ENCODE measurements around the gene WNT4.
"Not testable (repeated sequence)": the region's sequence is repeated elsewhere in the genome, so short reads cannot be mapped to it uniquely, and the experiment has no call there.

Gene WNT4

GRCh38 chr1:22101995-22102394 is 40.9 kb downstream of the WNT4 start:
- no peak overlapping the region for H3K9ac ChIP-seq (ENCODE audit: low read length in 5 of 5)
- no peaks in the 10 kb centered on the region for H3K9me3 ChIP-seq (ENCODE audit: control insufficient read depth in 5 of 5, low read length in 5 of 5)
- H3K4me3 ChIP-seq (ENCODE audit: low read depth in 1 of 5, low read length in 5 of 5), result no peak overlapping the region
- no peaks in the 10 kb centered on the region for H3K27me3 ChIP-seq (ENCODE audit: control insufficient read depth in 5 of 5, insufficient read depth in 4 of 5, low read length in 5 of 5)
- no peak overlapping the region for H3K27ac ChIP-seq (ENCODE audit: low read depth, low read length)
- peaks cover 0 to 13% (median 6%) of the 10 kb centered on the region in 5 donors for H3K4me1 ChIP-seq (ENCODE audit: control insufficient read depth in 5 of 5, insufficient read depth in 5 of 5, low read length in 5 of 5)
- peaks cover 20 to 43% (median 24%) of the 10 kb centered on the region in 5 donors for H3K36me3 ChIP-seq (ENCODE audit: control insufficient read depth in 5 of 5, insufficient read depth in 5 of 5, low read length in 5 of 5)

GRCh38 chr1:22101199-22101598 is 41.7 kb downstream of the WNT4 start:
- H3K27ac ChIP-seq (ENCODE audit: low read depth, low read length), result no peak overlapping the region
- peaks cover 19 to 49% (median 31%) of the 10 kb centered on the region in 5 donors for H3K36me3 ChIP-seq (ENCODE audit: control insufficient read depth in 5 of 5, insufficient read depth in 5 of 5, low read length in 5 of 5)
- H3K4me1 ChIP-seq (ENCODE audit: control insufficient read depth in 5 of 5, insufficient read depth in 5 of 5, low read length in 5 of 5), result peaks cover 0 to 13% (median 6%) of the 10 kb centered on the region in 5 donors
- H3K9me3 ChIP-seq (ENCODE audit: control insufficient read depth in 5 of 5, low read length in 5 of 5), result no peaks in the 10 kb centered on the region
- no peaks in the 10 kb centered on the region for H3K27me3 ChIP-seq (ENCODE audit: control insufficient read depth in 5 of 5, insufficient read depth in 4 of 5, low read length in 5 of 5)
- no peak overlapping the region for H3K9ac ChIP-seq (ENCODE audit: low read length in 5 of 5)
- H3K4me3 ChIP-seq (ENCODE audit: low read depth in 1 of 5, low read length in 5 of 5), result no peak overlapping the region

- H3K27ac ChIP-seq (ENCODE audit: low read depth, low read length), result no peak overlapping the region
- peaks cover 0 to 13% (median 6%) of the 10 kb centered on the region in 5 donors for H3K4me1 ChIP-seq (ENCODE audit: control insufficient read depth in 5 of 5, insufficient read depth in 5 of 5, low read length in 5 of 5)
- H3K9ac ChIP-seq (ENCODE audit: low read length in 5 of 5), result no peak overlapping the region
- H3K9me3 ChIP-seq (ENCODE audit: control insufficient read depth in 5 of 5, low read length in 5 of 5), result no peaks in the 10 kb centered on the region
- H3K4me3 ChIP-seq (ENCODE audit: low read depth in 1 of 5, low read length in 5 of 5), result no peak overlapping the region
- H3K27me3 ChIP-seq (ENCODE audit: control insufficient read depth in 5 of 5, insufficient read depth in 4 of 5, low read length in 5 of 5), result no peaks in the 10 kb centered on the region
- peaks cover 21 to 53% (median 34%) of the 10 kb centered on the region in 5 donors for H3K36me3 ChIP-seq (ENCODE audit: control insufficient read depth in 5 of 5, insufficient read depth in 5 of 5, low read length in 5 of 5)
These were observed 42.7 kb downstream of the WNT4 start for GRCh38 chr1:22100168-22100567.

- Histone ChIP-seq H3K9ac (ENCODE audit: low read length in 5 of 5) (no peak overlapping the region), H3K4me3 (ENCODE audit: low read depth in 1 of 5, low read length in 5 of 5) (no peak overlapping the region), H3K27me3 (ENCODE audit: control insufficient read depth in 5 of 5, insufficient read depth in 4 of 5, low read length in 5 of 5) (no peaks in the 10 kb centered on the region), H3K4me1 (ENCODE audit: control insufficient read depth in 5 of 5, insufficient read depth in 5 of 5, low read length in 5 of 5) (peaks cover 0 to 13% (median 6%) of the 10 kb centered on the region in 5 donors), H3K9me3 (ENCODE audit: control insufficient read depth in 5 of 5, low read length in 5 of 5) (no peaks in the 10 kb centered on the region), H3K36me3 (ENCODE audit: control insufficient read depth in 5 of 5, insufficient read depth in 5 of 5, low read length in 5 of 5) (peaks cover 24 to 53% (median 42%) of the 10 kb centered on the region in 5 donors), H3K27ac (ENCODE audit: low read depth, low read length) (no peak overlapping the region)
These were observed 44.1 kb downstream of the WNT4 start for GRCh38 chr1:22098752-22099151.

GRCh38 chr1:22096463-22096862 is 46.4 kb downstream of the WNT4 start:
- H3K27ac ChIP-seq (ENCODE audit: low read depth, low read length), result no peak overlapping the region
- no peaks in the 10 kb centered on the region for H3K9me3 ChIP-seq (ENCODE audit: control insufficient read depth in 5 of 5, low read length in 5 of 5)
- H3K27me3 ChIP-seq (ENCODE audit: control insufficient read depth in 5 of 5, insufficient read depth in 4 of 5, low read length in 5 of 5), result no peaks in the 10 kb centered on the region
- H3K36me3 ChIP-seq (ENCODE audit: control insufficient read depth in 5 of 5, insufficient read depth in 5 of 5, low read length in 5 of 5), result peaks cover 31 to 59% (median 50%) of the 10 kb centered on the region in 5 donors
- H3K4me1 ChIP-seq (ENCODE audit: control insufficient read depth in 5 of 5, insufficient read depth in 5 of 5, low read length in 5 of 5), result peaks cover 0 to 15% (median 6%) of the 10 kb centered on the region in 5 donors
- H3K4me3 ChIP-seq (ENCODE audit: low read depth in 1 of 5, low read length in 5 of 5), result no peak overlapping the region
- H3K9ac ChIP-seq (ENCODE audit: low read length in 5 of 5), result no peak overlapping the region

GRCh38 chr1:22096036-22096435 is 46.9 kb downstream of the WNT4 start:
- H3K4me1 ChIP-seq (ENCODE audit: control insufficient read depth in 5 of 5, insufficient read depth in 5 of 5, low read length in 5 of 5), result peaks cover 0 to 11% (median 5%) of the 10 kb centered on the region in 5 donors
- H3K4me3 ChIP-seq (ENCODE audit: low read depth in 1 of 5, low read length in 5 of 5), result no peak overlapping the region
- no peaks in the 10 kb centered on the region for H3K27me3 ChIP-seq (ENCODE audit: control insufficient read depth in 5 of 5, insufficient read depth in 4 of 5, low read length in 5 of 5)
- H3K36me3 ChIP-seq (ENCODE audit: control insufficient read depth in 5 of 5, insufficient read depth in 5 of 5, low read length in 5 of 5), result peaks cover 31 to 58% (median 50%) of the 10 kb centered on the region in 5 donors
- H3K9ac ChIP-seq (ENCODE audit: low read length in 5 of 5), result no peak overlapping the region
- H3K9me3 ChIP-seq (ENCODE audit: control insufficient read depth in 5 of 5, low read length in 5 of 5), result no peaks in the 10 kb centered on the region
- H3K27ac ChIP-seq (ENCODE audit: low read depth, low read length), result no peak overlapping the region

- no peaks in the 10 kb centered on the region for H3K27me3 ChIP-seq (ENCODE audit: control insufficient read depth in 5 of 5, insufficient read depth in 4 of 5, low read length in 5 of 5)
- H3K4me3 ChIP-seq (ENCODE audit: low read depth in 1 of 5, low read length in 5 of 5), result no peak overlapping the region
- H3K36me3 ChIP-seq (ENCODE audit: control insufficient read depth in 5 of 5, insufficient read depth in 5 of 5, low read length in 5 of 5), result peaks cover 25 to 48% (median 42%) of the 10 kb centered on the region in 5 donors
- H3K27ac ChIP-seq (ENCODE audit: low read depth, low read length), result no peak overlapping the region
- H3K9me3 ChIP-seq (ENCODE audit: control insufficient read depth in 5 of 5, low read length in 5 of 5), result no peaks in the 10 kb centered on the region
- H3K9ac ChIP-seq (ENCODE audit: low read length in 5 of 5), result no peak overlapping the region
- peaks cover 4 to 29% (median 26%) of the 10 kb centered on the region in 5 donors for H3K4me1 ChIP-seq (ENCODE audit: control insufficient read depth in 5 of 5, insufficient read depth in 5 of 5, low read length in 5 of 5)
These were observed 49.4 kb downstream of the WNT4 start for GRCh38 chr1:22093513-22093912.

- not testable (repeated sequence) for H3K9ac ChIP-seq (ENCODE audit: low read length in 5 of 5); H3K27me3 ChIP-seq (ENCODE audit: control insufficient read depth in 5 of 5, insufficient read depth in 4 of 5, low read length in 5 of 5); H3K9me3 ChIP-seq (ENCODE audit: control insufficient read depth in 5 of 5, low read length in 5 of 5); H3K4me3 ChIP-seq (ENCODE audit: low read depth in 1 of 5, low read length in 5 of 5); H3K27ac ChIP-seq (ENCODE audit: low read depth, low read length)
- peaks cover 28 to 52% (median 42%) of the 10 kb centered on the region in 5 donors for H3K36me3 ChIP-seq (ENCODE audit: control insufficient read depth in 5 of 5, insufficient read depth in 5 of 5, low read length in 5 of 5)
- peaks cover 4 to 41% (median 31%) of the 10 kb centered on the region in 5 donors for H3K4me1 ChIP-seq (ENCODE audit: control insufficient read depth in 5 of 5, insufficient read depth in 5 of 5, low read length in 5 of 5)
These were observed 50.7 kb downstream of the WNT4 start for GRCh38 chr1:22092026-22092768.

GRCh38 chr1:22090867-22091266 is 52.0 kb downstream of the WNT4 start:
- no peak overlapping the region for H3K27ac ChIP-seq (ENCODE audit: low read depth, low read length)
- peaks cover 35 to 56% (median 40%) of the 10 kb centered on the region in 5 donors for H3K36me3 ChIP-seq (ENCODE audit: control insufficient read depth in 5 of 5, insufficient read depth in 5 of 5, low read length in 5 of 5)
- no peak overlapping the region for H3K4me3 ChIP-seq (ENCODE audit: low read depth in 1 of 5, low read length in 5 of 5)
- H3K9me3 ChIP-seq (ENCODE audit: control insufficient read depth in 5 of 5, low read length in 5 of 5), result no peaks in the 10 kb centered on the region
- H3K27me3 ChIP-seq (ENCODE audit: control insufficient read depth in 5 of 5, insufficient read depth in 4 of 5, low read length in 5 of 5), result no peaks in the 10 kb centered on the region
- H3K9ac ChIP-seq (ENCODE audit: low read length in 5 of 5), result no peak overlapping the region
- H3K4me1 ChIP-seq (ENCODE audit: control insufficient read depth in 5 of 5, insufficient read depth in 5 of 5, low read length in 5 of 5), result peaks cover 4 to 41% (median 31%) of the 10 kb centered on the region in 5 donors

GRCh38 chr1:22089787-22090186 is 53.1 kb downstream of the WNT4 start:
- Histone ChIP-seq H3K27ac (ENCODE audit: low read depth, low read length) (peak overlapping the region; percentile 47), H3K9me3 (ENCODE audit: control insufficient read depth in 5 of 5, low read length in 5 of 5) (no peaks in the 10 kb centered on the region), H3K36me3 (ENCODE audit: control insufficient read depth in 5 of 5, insufficient read depth in 5 of 5, low read length in 5 of 5) (peaks cover 33 to 50% (median 36%) of the 10 kb centered on the region in 5 donors), H3K9ac (ENCODE audit: low read length in 5 of 5) (peak overlapping the region in 2 of 5 donors; percentile 41 to 60), H3K27me3 (ENCODE audit: control insufficient read depth in 5 of 5, insufficient read depth in 4 of 5, low read length in 5 of 5) (no peaks in the 10 kb centered on the region), H3K4me3 (ENCODE audit: low read depth in 1 of 5, low read length in 5 of 5) (peak overlapping the region in 2 of 5 donors; percentile 13 to 47), H3K4me1 (ENCODE audit: control insufficient read depth in 5 of 5, insufficient read depth in 5 of 5, low read length in 5 of 5) (peaks cover 4 to 41% (median 31%) of the 10 kb centered on the region in 5 donors)

Measured in subcutaneous abdominal adipose tissue (tissue), 5 donors.